ENCODE measurements around the gene GGA1. TPM values are rescaled to one million over a fixed set of nuclear protein-coding genes. Genes with fewer than 3 reads are reported as not detected.

GGA1 gene
- total and polyA plus RNA-seq, 9 of the 15 experiments (the other 6 are each of a cell fraction or from before 2014, with no cell fraction given), result 1.5 to 69.5 (median 31.6) TPM

DNA sequence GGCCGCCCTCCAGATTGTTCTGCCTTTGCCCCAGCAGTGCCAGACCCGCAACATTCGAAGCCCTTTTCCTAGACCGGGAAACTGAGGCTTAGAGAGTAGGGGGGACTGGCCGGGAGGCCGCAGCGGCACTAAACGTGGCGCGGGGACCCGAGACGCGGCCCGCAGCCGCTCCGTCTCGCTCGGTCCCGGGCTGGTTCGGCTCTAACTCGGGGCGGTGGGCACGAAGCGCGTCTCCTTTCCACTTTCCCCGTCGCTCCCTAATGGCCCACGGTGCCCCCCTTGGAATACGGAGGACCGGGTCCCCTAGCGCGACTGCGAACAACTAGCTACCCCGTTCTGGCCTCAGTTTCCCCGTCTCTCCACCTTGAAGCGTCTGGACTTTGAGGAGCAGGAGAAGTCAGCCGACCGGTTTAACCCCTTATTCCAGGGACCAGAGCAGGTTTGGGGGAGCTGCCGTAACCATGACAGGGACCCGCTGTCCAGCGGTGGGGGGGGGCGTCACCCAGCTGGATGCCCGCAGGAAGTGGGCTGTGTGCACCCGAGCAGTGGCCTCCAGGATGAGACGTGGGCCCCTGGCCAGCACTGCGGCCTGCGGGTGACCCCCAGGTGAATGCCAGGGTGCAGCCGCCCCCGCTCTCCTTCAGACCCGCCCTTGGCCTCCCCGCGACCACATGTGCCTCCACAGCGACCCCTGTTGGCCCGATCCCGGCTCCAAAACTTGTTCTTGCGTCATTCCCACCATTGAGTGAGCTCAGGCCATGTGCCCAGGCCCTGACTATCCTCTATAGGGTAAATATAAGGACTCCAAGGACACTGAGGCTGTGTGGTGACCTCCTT lies 47.2 kb upstream of the GGA1 start (continued):
- TF ChIP-seq, protein P1, sequence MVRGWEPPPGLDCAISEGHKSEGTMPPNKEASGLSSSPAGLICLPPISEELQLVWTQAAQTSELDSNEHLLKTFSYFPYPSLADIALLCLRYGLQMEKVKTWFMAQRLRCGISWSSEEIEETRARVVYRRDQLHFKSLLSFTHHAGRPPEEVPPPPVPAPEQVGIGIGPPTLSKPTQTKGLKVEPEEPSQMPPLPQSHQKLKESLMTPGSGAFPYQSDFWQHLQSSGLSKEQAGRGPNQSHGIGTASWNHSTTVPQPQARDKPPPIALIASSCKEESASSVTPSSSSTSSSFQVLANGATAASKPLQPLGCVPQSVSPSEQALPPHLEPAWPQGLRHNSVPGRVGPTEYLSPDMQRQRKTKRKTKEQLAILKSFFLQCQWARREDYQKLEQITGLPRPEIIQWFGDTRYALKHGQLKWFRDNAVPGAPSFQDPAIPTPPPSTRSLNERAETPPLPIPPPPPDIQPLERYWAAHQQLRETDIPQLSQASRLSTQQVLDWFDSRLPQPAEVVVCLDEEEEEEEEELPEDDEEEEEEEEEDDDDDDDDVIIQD (CRISPR knock-in tag; IDR thresholded peaks at IDR 0.05), result no peak
- TF ChIP-seq, protein P2, sequence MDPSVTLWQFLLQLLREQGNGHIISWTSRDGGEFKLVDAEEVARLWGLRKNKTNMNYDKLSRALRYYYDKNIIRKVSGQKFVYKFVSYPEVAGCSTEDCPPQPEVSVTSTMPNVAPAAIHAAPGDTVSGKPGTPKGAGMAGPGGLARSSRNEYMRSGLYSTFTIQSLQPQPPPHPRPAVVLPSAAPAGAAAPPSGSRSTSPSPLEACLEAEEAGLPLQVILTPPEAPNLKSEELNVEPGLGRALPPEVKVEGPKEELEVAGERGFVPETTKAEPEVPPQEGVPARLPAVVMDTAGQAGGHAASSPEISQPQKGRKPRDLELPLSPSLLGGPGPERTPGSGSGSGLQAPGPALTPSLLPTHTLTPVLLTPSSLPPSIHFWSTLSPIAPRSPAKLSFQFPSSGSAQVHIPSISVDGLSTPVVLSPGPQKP (CRISPR knock-in tag; IDR thresholded peaks at IDR 0.05), result no peak
- TF ChIP-seq FOXA1 (IDR thresholded peaks at IDR 0.05; ENCODE audit: borderline replicate concordance) (no peak), SPI1 (IDR thresholded peaks at IDR 0.05; ENCODE audit: borderline replicate concordance, low read depth, low read length) (no peak), HNRNPL (IDR thresholded peaks at IDR 0.05; ENCODE audit: low read depth, low read length) (peak; percentile 57; the same call in 1 of the 2 replicates), CBX1 (IDR thresholded peaks at IDR 0.05; ENCODE audit: low read depth) (no peak), MAFF (IDR thresholded peaks at IDR 0.05; ENCODE audit: low read length) (no peak), SREBF2 (CRISPR knock-in tag; IDR thresholded peaks at IDR 0.05) (no peak), MYC (IDR thresholded peaks at IDR 0.05; ENCODE audit: low read depth, low read length) (peak; percentile 100), MYC (CRISPR knock-in tag; IDR thresholded peaks at IDR 0.05; ENCODE audit: borderline replicate concordance, low read depth) (peak; percentile 97), OTX1 (CRISPR knock-in tag; IDR thresholded peaks at IDR 0.05) (no peak), TCF7L2 (IDR thresholded peaks at IDR 0.05; ENCODE audit: low read depth, low read length) (no peak), COPS2 (conservative IDR thresholded peaks at IDR 0.05) (no peak), PURB (CRISPR knock-in tag; IDR thresholded peaks at IDR 0.05; ENCODE audit: low read depth) (no peak), KDM1A (IDR thresholded peaks at IDR 0.05) (no peak), KLF6 (CRISPR knock-in tag; IDR thresholded peaks at IDR 0.05; ENCODE audit: borderline replicate concordance) (peak; percentile 60; the same call in 1 of the 2 replicates), POLR3A (IDR thresholded peaks at IDR 0.05; ENCODE audit: borderline replicate concordance, extremely low read depth, insufficient read depth, insufficient read length) (no peak)
- TF ChIP-seq, protein P3, sequence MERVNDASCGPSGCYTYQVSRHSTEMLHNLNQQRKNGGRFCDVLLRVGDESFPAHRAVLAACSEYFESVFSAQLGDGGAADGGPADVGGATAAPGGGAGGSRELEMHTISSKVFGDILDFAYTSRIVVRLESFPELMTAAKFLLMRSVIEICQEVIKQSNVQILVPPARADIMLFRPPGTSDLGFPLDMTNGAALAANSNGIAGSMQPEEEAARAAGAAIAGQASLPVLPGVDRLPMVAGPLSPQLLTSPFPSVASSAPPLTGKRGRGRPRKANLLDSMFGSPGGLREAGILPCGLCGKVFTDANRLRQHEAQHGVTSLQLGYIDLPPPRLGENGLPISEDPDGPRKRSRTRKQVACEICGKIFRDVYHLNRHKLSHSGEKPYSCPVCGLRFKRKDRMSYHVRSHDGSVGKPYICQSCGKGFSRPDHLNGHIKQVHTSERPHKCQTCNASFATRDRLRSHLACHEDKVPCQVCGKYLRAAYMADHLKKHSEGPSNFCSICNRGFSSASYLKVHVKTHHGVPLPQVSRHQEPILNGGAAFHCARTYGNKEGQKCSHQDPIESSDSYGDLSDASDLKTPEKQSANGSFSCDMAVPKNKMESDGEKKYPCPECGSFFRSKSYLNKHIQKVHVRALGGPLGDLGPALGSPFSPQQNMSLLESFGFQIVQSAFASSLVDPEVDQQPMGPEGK (CRISPR knock-in tag; IDR thresholded peaks at IDR 0.05; ENCODE audit: borderline replicate concordance), result no peak
- TF ChIP-seq, protein P4, sequence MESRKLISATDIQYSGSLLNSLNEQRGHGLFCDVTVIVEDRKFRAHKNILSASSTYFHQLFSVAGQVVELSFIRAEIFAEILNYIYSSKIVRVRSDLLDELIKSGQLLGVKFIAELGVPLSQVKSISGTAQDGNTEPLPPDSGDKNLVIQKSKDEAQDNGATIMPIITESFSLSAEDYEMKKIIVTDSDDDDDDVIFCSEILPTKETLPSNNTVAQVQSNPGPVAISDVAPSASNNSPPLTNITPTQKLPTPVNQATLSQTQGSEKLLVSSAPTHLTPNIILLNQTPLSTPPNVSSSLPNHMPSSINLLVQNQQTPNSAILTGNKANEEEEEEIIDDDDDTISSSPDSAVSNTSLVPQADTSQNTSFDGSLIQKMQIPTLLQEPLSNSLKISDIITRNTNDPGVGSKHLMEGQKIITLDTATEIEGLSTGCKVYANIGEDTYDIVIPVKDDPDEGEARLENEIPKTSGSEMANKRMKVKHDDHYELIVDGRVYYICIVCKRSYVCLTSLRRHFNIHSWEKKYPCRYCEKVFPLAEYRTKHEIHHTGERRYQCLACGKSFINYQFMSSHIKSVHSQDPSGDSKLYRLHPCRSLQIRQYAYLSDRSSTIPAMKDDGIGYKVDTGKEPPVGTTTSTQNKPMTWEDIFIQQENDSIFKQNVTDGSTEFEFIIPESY (CRISPR knock-in tag; IDR thresholded peaks at IDR 0.05), result no peak
- TF ChIP-seq, protein P5, sequence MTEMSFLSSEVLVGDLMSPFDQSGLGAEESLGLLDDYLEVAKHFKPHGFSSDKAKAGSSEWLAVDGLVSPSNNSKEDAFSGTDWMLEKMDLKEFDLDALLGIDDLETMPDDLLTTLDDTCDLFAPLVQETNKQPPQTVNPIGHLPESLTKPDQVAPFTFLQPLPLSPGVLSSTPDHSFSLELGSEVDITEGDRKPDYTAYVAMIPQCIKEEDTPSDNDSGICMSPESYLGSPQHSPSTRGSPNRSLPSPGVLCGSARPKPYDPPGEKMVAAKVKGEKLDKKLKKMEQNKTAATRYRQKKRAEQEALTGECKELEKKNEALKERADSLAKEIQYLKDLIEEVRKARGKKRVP (CRISPR knock-in tag; IDR thresholded peaks at IDR 0.05), result peak; percentile 97

Data from K562 (cell line).